Karpas-422 (cell line): Measurements from ENCODE around the gene HOMER1. TPM values are rescaled to one million over a fixed set of nuclear protein-coding genes. Genes with fewer than 3 reads are reported as not detected.

Experiments used
- DNase-seq: peaks from one replicate; pipeline ENCODE4 v3.0.0-alpha.2; 2015
- H2AFZ ChIP-seq: fragments of 200-600 bp; sonication (generic); 2 replicates; pipeline ENCODE4 v1.6.1; 2014; ENCODE audit warnings: antibody characterized with exemption, low read length, mixed read lengths
- H3K27ac ChIP-seq: fragments of 200-600 bp; sonication (generic); 2 replicates; pipeline ENCODE4 v1.5.1; 2014; ENCODE audit warnings: mild to moderate bottlenecking, low read length, moderate library complexity
- H3K27me3 ChIP-seq: fragments of 200-600 bp; sonication (generic); 2 replicates; pipeline ENCODE4 v1.6.1; 2014; ENCODE audit warnings: low read length, mixed read lengths
- H3K36me3 ChIP-seq: fragments of 200-600 bp; sonication (generic); 2 replicates; pipeline ENCODE4 v1.6.1; 2014; ENCODE audit warnings: low read length, mixed read lengths; ENCODE audit not compliant: insufficient read depth
- H3K4me1 ChIP-seq: fragments of 200-600 bp; sonication (generic); 2 replicates; pipeline ENCODE4 v1.6.1; 2014; ENCODE audit warnings: mild to moderate bottlenecking, low read length, mixed read lengths
- H3K4me2 ChIP-seq: fragments of 200-600 bp; sonication (generic); 2 replicates; pipeline ENCODE4 v1.6.1; 2014; ENCODE audit warnings: low read length, low read depth, mild to moderate bottlenecking; ENCODE audit not compliant: poor library complexity, severe bottlenecking
- H3K4me3 ChIP-seq: fragments of 200-600 bp; sonication (generic); 2 replicates; pipeline ENCODE4 v1.5.1; 2014; ENCODE audit warnings: mild to moderate bottlenecking, antibody characterized with exemption, low read length, mixed read lengths
- H3K79me2 ChIP-seq: fragments of 200-600 bp; sonication (generic); 2 replicates; pipeline ENCODE4 v1.6.1; 2014; ENCODE audit warnings: mild to moderate bottlenecking, low read length, mixed read lengths
- H3K9ac ChIP-seq: fragments of 200-600 bp; sonication (generic); 2 replicates; pipeline ENCODE4 v1.6.0; 2014; ENCODE audit warnings: low read length
- H3K9me2 ChIP-seq: fragments of 200-600 bp; sonication (generic), shearing (Covaris generic); replicated peaks from 2 replicates; pipeline ENCODE4 v1.6.0; 2014; ENCODE audit warnings: mild to moderate bottlenecking, low read length, moderate library complexity; ENCODE audit not compliant: insufficient read depth
- H3K9me3 ChIP-seq: fragments of 300-700, 200-600 bp; sonication (generic); 2 replicates; pipeline ENCODE4 v1.6.1; 2014; ENCODE audit warnings: low read length, mixed read lengths
- H4K20me1 ChIP-seq: fragments of 200-600 bp; sonication (generic); 2 replicates; pipeline ENCODE4 v1.6.1; 2014; ENCODE audit warnings: mild to moderate bottlenecking, antibody characterized with exemption, low read length, low read depth; ENCODE audit not compliant: insufficient read depth
- small RNA-seq: library from RNA; depleted of rRNA; stranded (forward); fragments of <200 nt; gene quantifications from one replicate; pipeline ENCODE3, GENCODE V24; 2014
- total RNA-seq: library from RNA; depleted of rRNA; stranded (reverse); fragments of >200 nt; shearing (Covaris generic); gene quantifications from 2 replicates; pipeline ENCODE4 v1.2.3, GENCODE V29; 2014; ENCODE audit warnings: low replicate concordance; rRNA removed

HOMER1 gene
- total RNA-seq, 1 experiment from 2014 or later = 1.1 TPM

GRCh38 chr5:79346420-79346824, 167.5 kb downstream of the HOMER1 start:
- Histone ChIP-seq H3K9me2 (no peaks in the 10 kb centered on the region), H3K27me3 (no peaks in the 10 kb centered on the region), H3K79me2 (no peaks in the 10 kb centered on the region), H3K9me3 (no peaks in the 10 kb centered on the region), H2AFZ (no peak overlapping the region), H3K9ac (no peak overlapping the region), H4K20me1 (no peaks in the 10 kb centered on the region), H3K4me2 (no peak overlapping the region), H3K4me3 (no peak overlapping the region), H3K4me1 (no peaks in the 10 kb centered on the region), H3K27ac (no peak overlapping the region), H3K36me3 (no peaks in the 10 kb centered on the region)
- no peak for DNase-seq

GRCh38 chr5:79333852-79334557, 179.9 kb downstream of the HOMER1 start:
- Histone ChIP-seq H3K36me3 (no peaks in the 10 kb centered on the region), H3K27ac (no peak overlapping the region), H3K4me2 (no peak overlapping the region), H3K9me2 (no peaks in the 10 kb centered on the region), H3K79me2 (no peaks in the 10 kb centered on the region), H3K9me3 (no peaks in the 10 kb centered on the region), H3K27me3 (no peaks in the 10 kb centered on the region), H4K20me1 (no peaks in the 10 kb centered on the region), H3K4me1 (no peaks in the 10 kb centered on the region), H3K9ac (no peak overlapping the region), H2AFZ (no peak overlapping the region), H3K4me3 (no peak overlapping the region)
- no peak for DNase-seq

- Histone ChIP-seq H3K4me2 (no peak overlapping the region), H3K79me2 (no peaks in the 10 kb centered on the region), H3K9ac (no peak overlapping the region), H3K27me3 (no peaks in the 10 kb centered on the region), H3K9me2 (no peaks in the 10 kb centered on the region), H3K4me1 (no peaks in the 10 kb centered on the region), H3K36me3 (no peaks in the 10 kb centered on the region), H2AFZ (no peak overlapping the region), H3K27ac (no peak overlapping the region), H4K20me1 (no peaks in the 10 kb centered on the region), H3K4me3 (no peak overlapping the region), H3K9me3 (no peaks in the 10 kb centered on the region)
- DNase-seq = no peak
Measured at GRCh38 chr5:79330071-79330470, 183.9 kb downstream of the HOMER1 start.

GRCh38 chr5:79329453-79329852, 184.5 kb downstream of the HOMER1 start:
- H3K9me3 ChIP-seq = no peaks in the 10 kb centered on the region
- H2AFZ ChIP-seq = no peak overlapping the region
- no peak overlapping the region for H3K9ac ChIP-seq
- no peaks in the 10 kb centered on the region for H3K9me2 ChIP-seq
- H3K4me3 ChIP-seq = no peak overlapping the region
- no peaks in the 10 kb centered on the region for H4K20me1 ChIP-seq
- no peak overlapping the region for H3K27ac ChIP-seq
- H3K79me2 ChIP-seq = no peaks in the 10 kb centered on the region
- DNase-seq = no peak
- no peak overlapping the region for H3K4me2 ChIP-seq
- H3K27me3 ChIP-seq = no peaks in the 10 kb centered on the region
- H3K4me1 ChIP-seq = no peaks in the 10 kb centered on the region
- no peaks in the 10 kb centered on the region for H3K36me3 ChIP-seq

Small RNAs within 50 kb of the gene (small RNA-seq; reads per million reads assigned to genes)
- not detected for gene RF00019

Other genes starting within 250 kb of the HOMER1 start
- 69.8 and 135 TPM in 2 replicates for gene TENT2, start 98.3 kb upstream of the HOMER1 start, total RNA-seq
- 0.04 and 0.45 TPM in 2 replicates for gene CMYA5, start 175.7 kb upstream of the HOMER1 start, total RNA-seq